HG03108 (cell line): Measurements from ENCODE around the gene CAPN9.

Experiments
- ATAC-seq: cut with Tn5 transposase; IDR thresholded peaks from one replicate; pipeline ENCODE4 v1.9.1; 2021; ENCODE audit warnings: moderate library complexity; ENCODE audit not compliant: unreplicated experiment

CAPN9 gene

GRCh38 chr1:230768903-230769570 lies 21.8 kb downstream of the CAPN9 start:
- ATAC-seq = no peak

GRCh38 chr1:230770317-230770716 lies 23.1 kb downstream of the CAPN9 start:
- ATAC-seq = no peak

- ATAC-seq = no peak
These were observed 24.7 kb downstream of the CAPN9 start for GRCh38 chr1:230771773-230772354.

- ATAC-seq = no peak
These were observed 25.5 kb downstream of the CAPN9 start for GRCh38 chr1:230772457-230773395.

- ATAC-seq = no peak
These were observed 26.3 kb downstream of the CAPN9 start for GRCh38 chr1:230773396-230774033.

GRCh38 chr1:230778916-230779590 lies 31.9 kb downstream of the CAPN9 start:
- no peak for ATAC-seq

GRCh38 chr1:230781131-230781530 lies 33.9 kb downstream of the CAPN9 start:
- ATAC-seq = no peak

GRCh38 chr1:230781594-230781993 lies 34.4 kb downstream of the CAPN9 start:
- ATAC-seq = no peak

- no peak for ATAC-seq
These were observed 37.0 kb downstream of the CAPN9 start for GRCh38 chr1:230784163-230784562.

GRCh38 chr1:230785636-230786384 lies 38.6 kb downstream of the CAPN9 start:
- no peak for ATAC-seq

- ATAC-seq = no peak
These were observed 39.2 kb downstream of the CAPN9 start for GRCh38 chr1:230786385-230786753.

- ATAC-seq = no peak
These were observed 40.3 kb downstream of the CAPN9 start for GRCh38 chr1:230787471-230787870.

- ATAC-seq = no peak
These were observed 41.5 kb downstream of the CAPN9 start for GRCh38 chr1:230788561-230789275.

- no peak for ATAC-seq
These were observed 42.8 kb downstream of the CAPN9 start for GRCh38 chr1:230790026-230790425.

GRCh38 chr1:230791986-230792564 lies 44.9 kb downstream of the CAPN9 start:
- ATAC-seq = no peak

GRCh38 chr1:230792691-230793462 lies 45.7 kb downstream of the CAPN9 start:
- ATAC-seq = no peak

- ATAC-seq = no peak
These were observed 46.2 kb downstream of the CAPN9 start for GRCh38 chr1:230793463-230793745.

- no peak for ATAC-seq
These were observed 47.2 kb downstream of the CAPN9 start for GRCh38 chr1:230794431-230794830.
